Measurements from ENCODE around the gene RXRA. TPM values are rescaled to one million over a fixed set of nuclear protein-coding genes. Genes with fewer than 3 reads are reported as not detected.

RXRA gene
- total and polyA plus RNA-seq, 12 donors, result 5.5 to 114 (median 71.3) TPM

DNA sequence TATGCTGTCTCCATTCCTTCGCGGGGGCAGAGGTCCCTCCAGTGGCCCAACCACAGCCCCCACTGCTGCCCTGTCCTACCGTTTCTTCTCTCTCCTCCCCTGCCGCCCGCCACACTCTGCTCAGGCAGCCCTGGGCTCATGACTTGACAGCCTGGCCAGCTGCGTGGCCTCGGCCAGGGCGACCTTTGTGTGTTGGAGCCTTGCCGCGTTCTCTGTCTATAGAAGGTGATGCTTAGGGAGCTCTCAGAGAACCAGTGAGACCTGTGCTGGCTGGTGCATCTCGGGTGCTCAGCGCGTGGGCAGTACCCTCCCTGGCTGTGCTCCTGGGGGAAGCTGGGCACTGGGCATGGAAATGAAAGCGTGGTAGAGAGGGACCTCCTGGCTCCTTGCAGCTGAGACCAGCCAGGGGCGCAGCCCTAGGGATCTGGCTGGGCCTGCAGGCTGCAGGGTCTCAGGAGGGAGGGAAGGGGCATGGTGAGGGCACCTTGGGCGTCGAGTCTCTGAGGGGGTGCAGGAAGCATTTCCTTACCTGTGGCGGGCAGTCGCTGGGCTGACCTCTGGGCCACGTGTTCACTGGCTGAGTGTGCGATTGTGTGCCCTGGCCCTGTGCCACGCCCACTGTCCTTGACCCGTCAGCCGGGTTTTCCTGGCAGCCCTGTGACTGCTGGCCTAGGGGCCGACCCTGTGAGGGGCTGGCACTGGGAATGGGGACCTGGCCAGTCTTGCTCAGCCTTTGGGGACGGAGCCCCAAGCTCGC lies 50.3 kb downstream of the RXRA start:
- H3K4me1 ChIP-seq (replicated peaks in 1 of 2), result peaks cover 99 to 100% of the 10 kb centered on the region in 2 donors
- peak in 1 of 2 donors; percentile 53 for TF ChIP-seq POLR2A (IDR thresholded peaks at IDR 0.05)
- TF ChIP-seq, protein P1, sequence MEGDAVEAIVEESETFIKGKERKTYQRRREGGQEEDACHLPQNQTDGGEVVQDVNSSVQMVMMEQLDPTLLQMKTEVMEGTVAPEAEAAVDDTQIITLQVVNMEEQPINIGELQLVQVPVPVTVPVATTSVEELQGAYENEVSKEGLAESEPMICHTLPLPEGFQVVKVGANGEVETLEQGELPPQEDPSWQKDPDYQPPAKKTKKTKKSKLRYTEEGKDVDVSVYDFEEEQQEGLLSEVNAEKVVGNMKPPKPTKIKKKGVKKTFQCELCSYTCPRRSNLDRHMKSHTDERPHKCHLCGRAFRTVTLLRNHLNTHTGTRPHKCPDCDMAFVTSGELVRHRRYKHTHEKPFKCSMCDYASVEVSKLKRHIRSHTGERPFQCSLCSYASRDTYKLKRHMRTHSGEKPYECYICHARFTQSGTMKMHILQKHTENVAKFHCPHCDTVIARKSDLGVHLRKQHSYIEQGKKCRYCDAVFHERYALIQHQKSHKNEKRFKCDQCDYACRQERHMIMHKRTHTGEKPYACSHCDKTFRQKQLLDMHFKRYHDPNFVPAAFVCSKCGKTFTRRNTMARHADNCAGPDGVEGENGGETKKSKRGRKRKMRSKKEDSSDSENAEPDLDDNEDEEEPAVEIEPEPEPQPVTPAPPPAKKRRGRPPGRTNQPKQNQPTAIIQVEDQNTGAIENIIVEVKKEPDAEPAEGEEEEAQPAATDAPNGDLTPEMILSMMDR (IDR thresholded peaks at IDR 0.05), result no peak
- WGBS, 4 donors, result 36 to 46% (median 38%) methylated on average over 12 to 27 of the region's 27 CpGs

DNA sequence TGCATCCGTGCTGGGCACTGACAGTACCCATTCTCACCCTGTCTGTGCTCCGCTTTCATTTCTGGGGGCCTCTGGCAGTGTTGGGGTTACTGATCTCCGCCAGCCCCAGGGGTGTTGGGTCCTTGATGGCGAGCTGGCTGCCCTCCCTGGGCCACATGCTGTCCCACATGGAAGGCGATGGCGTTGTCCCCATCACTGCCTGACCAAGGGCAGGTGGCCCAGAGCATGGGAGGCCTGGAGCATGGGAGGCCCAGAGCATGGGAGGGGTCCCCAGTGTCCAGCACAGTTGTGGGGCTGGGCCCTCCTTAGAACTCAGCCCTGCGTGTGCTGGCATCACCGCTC lies 50.9 kb downstream of the RXRA start:
- Histone ChIP-seq H3K27me3 (no peaks in the 10 kb centered on the region), H3K9me3 (replicated peaks in 1 of 3) (no peaks in the 10 kb centered on the region), H3K4me3 (no peak overlapping the region), H3K4me1 (replicated peaks in 1 of 2) (peaks cover 94 to 100% of the 10 kb centered on the region in 2 donors), H3K27ac (peak overlapping the region in 4 of 5 donors; percentile 92 to 99 (median 94)), H3K36me3 (replicated peaks in 1 of 2) (no peaks in the 10 kb centered on the region)
- no peak for DNase-seq
- intact Hi-C loops (cut with DNase I), result no loop called here
- WGBS, 4 donors, result 64 to 90% (median 76%) methylated on average over 2 to 8 of the region's 8 CpGs; no CpG with 5 or more reads in 1 of the 4 donors
- TF ChIP-seq, protein P1 (IDR thresholded peaks at IDR 0.05), result no peak
- TF ChIP-seq POLR2A (IDR thresholded peaks at IDR 0.05), result no peak

More for the DNA sequence above, 50.3 kb downstream of the RXRA start:
- H3K9me3 ChIP-seq (replicated peaks in 1 of 3), result no peaks in the 10 kb centered on the region
- peak overlapping the region; percentile 88 to 99 (median 93) for H3K27ac ChIP-seq
- no peaks in the 10 kb centered on the region for H3K36me3 ChIP-seq (replicated peaks in 1 of 2)
- intact Hi-C loops (cut with DNase I), result no loop called here
- H3K27me3 ChIP-seq, result no peaks in the 10 kb centered on the region
- peak; percentile 58 to 87 (median 85) for DNase-seq
- H3K4me3 ChIP-seq, result no peak overlapping the region

DNA sequence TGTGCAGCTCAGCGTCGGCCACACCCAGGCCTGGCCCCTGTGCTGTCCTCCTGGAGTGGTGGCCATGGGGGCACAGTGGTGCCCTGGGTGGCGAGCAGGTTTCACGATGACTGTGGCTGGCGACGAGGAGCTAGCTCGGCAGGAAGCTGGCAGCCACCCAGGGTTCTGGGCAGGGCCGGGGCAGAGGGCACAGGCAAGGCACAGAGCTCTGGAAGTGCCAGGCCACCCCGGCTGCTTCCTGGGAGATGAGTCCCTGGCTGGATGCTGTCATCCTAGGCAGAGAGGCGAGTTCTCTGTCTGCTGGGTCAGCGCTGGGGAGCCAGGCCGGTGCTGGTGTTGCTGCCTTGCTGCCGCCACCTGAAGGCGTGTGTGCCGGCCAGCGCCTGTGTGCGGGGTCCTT lies 51.7 kb downstream of the RXRA start:
- TF ChIP-seq POLR2A (IDR thresholded peaks at IDR 0.05), result peak in 1 of 2 donors; percentile 64
- TF ChIP-seq, protein P1 (IDR thresholded peaks at IDR 0.05), result no peak
- H3K4me1 ChIP-seq (replicated peaks in 1 of 2), result peaks cover 91 to 100% of the 10 kb centered on the region in 2 donors
- H3K4me3 ChIP-seq, result no peak overlapping the region
- no peaks in the 10 kb centered on the region for H3K27me3 ChIP-seq
- peak overlapping the region; percentile 14 to 99 (median 93) for H3K27ac ChIP-seq
- no peaks in the 10 kb centered on the region for H3K9me3 ChIP-seq (replicated peaks in 1 of 3)
- DNase-seq, result peak; percentile 84 to 93 (median 90)
- no peaks in the 10 kb centered on the region for H3K36me3 ChIP-seq (replicated peaks in 1 of 2)
- 10 to 29% (median 18%) methylated on average over 5 to 17 of the region's 17 CpGs for WGBS, 4 donors
- intact Hi-C loops (cut with DNase I), result no loop called here

DNA sequence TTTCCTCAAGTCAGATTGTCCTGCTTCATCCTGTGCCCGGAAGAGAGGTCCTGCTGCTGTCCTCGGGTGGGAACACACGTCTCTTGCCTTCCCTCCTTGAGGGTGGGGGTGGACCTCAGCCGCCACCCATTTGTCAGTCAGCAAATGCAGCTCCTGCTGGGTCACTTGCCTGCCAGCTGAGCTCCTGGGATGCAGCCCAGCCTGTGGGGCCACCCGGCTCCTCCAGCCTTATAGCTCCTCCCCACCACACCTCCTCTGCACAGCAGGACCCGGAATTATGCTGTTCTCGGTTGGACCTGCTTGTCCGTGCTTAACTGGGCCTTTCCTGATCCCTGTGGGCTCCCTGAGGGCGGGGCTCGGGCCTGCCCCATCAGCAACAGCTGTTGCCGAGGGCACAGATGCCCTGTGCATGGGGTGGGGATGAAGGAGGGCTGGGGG lies 52.7 kb downstream of the RXRA start:
- Histone ChIP-seq H3K4me3 (no peak overlapping the region), H3K27ac (peak overlapping the region; percentile 14 to 99 (median 93)), H3K27me3 (no peaks in the 10 kb centered on the region), H3K4me1 (replicated peaks in 1 of 2) (peaks cover 82 to 99% of the 10 kb centered on the region in 2 donors), H3K9me3 (replicated peaks in 1 of 3) (no peaks in the 10 kb centered on the region), H3K36me3 (replicated peaks in 1 of 2) (no peaks in the 10 kb centered on the region)
- peak in 1 of 2 donors; percentile 50 for TF ChIP-seq POLR2A (IDR thresholded peaks at IDR 0.05)
- TF ChIP-seq, protein P1 (IDR thresholded peaks at IDR 0.05), result no peak
- 37 to 46% (median 37%) methylated on average over 10 to 11 of the region's 11 CpGs; no CpG with 5 or more reads in 1 of the 4 donors for WGBS, 4 donors
- peak; percentile 68 to 91 (median 80) for DNase-seq
- intact Hi-C loops (cut with DNase I), result no loop called here

Data from adrenal gland (tissue), 12 donors.